H9 (cell line): ENCODE measurements around the gene FHL1. TPM values are rescaled to one million over a fixed set of nuclear protein-coding genes. Genes with fewer than 3 reads are reported as not detected.
"Not testable (repeated sequence)": the region's sequence is repeated elsewhere in the genome, so short reads cannot be mapped to it uniquely, and the experiment has no call there.

ENCODE experiments used
- DNase-seq: peaks from one replicate; pipeline ENCODE4 v3.0.0-alpha.2; 2017
- H2AFZ ChIP-seq: one replicate; pipeline ENCODE4 v1.6.1; 2013; ENCODE audit warnings: mild to moderate bottlenecking, low read length, control low read depth, moderate library complexity
- H2AK5ac ChIP-seq: 2 replicates; pipeline ENCODE4 v1.6.1; 2013; ENCODE audit warnings: low read length, control low read depth, mixed read lengths; ENCODE audit not compliant: insufficient read length
- H2BK120ac ChIP-seq: one replicate; pipeline ENCODE4 v1.6.1; 2013; ENCODE audit warnings: low read depth, mild to moderate bottlenecking, low read length, control low read depth, inconsistent platforms; ENCODE audit not compliant: poor library complexity, severe bottlenecking
- H2BK12ac ChIP-seq: 2 replicates; pipeline ENCODE4 v1.6.1; 2013; ENCODE audit warnings: low read length, control low read depth, mixed read lengths, low read depth; ENCODE audit not compliant: insufficient read length
- H2BK15ac ChIP-seq: 2 replicates; pipeline ENCODE4 v1.6.1; 2013; ENCODE audit warnings: low read depth, low read length, control low read depth
- H2BK20ac ChIP-seq: one replicate; pipeline ENCODE4 v1.6.1; 2013; ENCODE audit warnings: low read depth, mild to moderate bottlenecking, low read length, control low read depth, inconsistent platforms; ENCODE audit not compliant: poor library complexity, severe bottlenecking
- H2BK5ac ChIP-seq: 2 replicates; pipeline ENCODE4 v1.6.1; 2013; ENCODE audit warnings: low read length, control low read depth, mixed read lengths; ENCODE audit not compliant: insufficient read length
- H3K14ac ChIP-seq: 2 replicates; pipeline ENCODE4 v1.6.1; 2013; ENCODE audit warnings: low read length, control low read depth; ENCODE audit not compliant: insufficient read depth
- H3K18ac ChIP-seq: 2 replicates; pipeline ENCODE4 v1.6.1; 2013; ENCODE audit warnings: low read depth, mild to moderate bottlenecking, mixed read lengths, low read length, control low read depth; ENCODE audit not compliant: insufficient read length
- H3K23ac ChIP-seq: 2 replicates; pipeline ENCODE4 v1.6.1; 2013; ENCODE audit warnings: low read length, control low read depth, mixed read lengths, low read depth; ENCODE audit not compliant: insufficient read length
- H3K23me2 ChIP-seq: 2 replicates; pipeline ENCODE4 v1.6.1; 2013; ENCODE audit warnings: low read depth, mild to moderate bottlenecking, mixed read lengths, low read length, control low read depth; ENCODE audit not compliant: insufficient read length, poor library complexity, severe bottlenecking
- H3K27ac ChIP-seq: 2 replicates; pipeline ENCODE4 v1.5.1; 2013; ENCODE audit warnings: low read length, control low read depth, mixed read lengths, low read depth; ENCODE audit not compliant: insufficient read length
- H3K27me3 ChIP-seq: 2 replicates; pipeline ENCODE4 v1.6.1; 2013; ENCODE audit warnings: low read length, control low read depth, inconsistent platforms; ENCODE audit not compliant: insufficient read depth
- H3K4ac ChIP-seq: 2 replicates; pipeline ENCODE4 v1.6.1; 2013; ENCODE audit warnings: low read depth, mild to moderate bottlenecking, control low read depth, inconsistent platforms, low read length, moderate library complexity
- H3K4me1 ChIP-seq: 2 replicates; pipeline ENCODE4 v1.6.1; 2013; ENCODE audit warnings: low read length, control low read depth, inconsistent platforms; ENCODE audit not compliant: insufficient read depth
- H3K4me2 ChIP-seq: 2 replicates; pipeline ENCODE4 v1.6.1; 2013; ENCODE audit warnings: low read length, control low read depth, mixed read lengths; ENCODE audit not compliant: insufficient read length, insufficient read depth
- H3K56ac ChIP-seq: 2 replicates; pipeline ENCODE4 v1.6.1; 2013; ENCODE audit warnings: low read depth, mild to moderate bottlenecking, mixed read lengths, low read length, control low read depth; ENCODE audit not compliant: insufficient read length
- H3K79me1 ChIP-seq: 2 replicates; pipeline ENCODE4 v1.6.1; 2013; ENCODE audit warnings: low read depth, mild to moderate bottlenecking, moderate library complexity, low read length, control low read depth, inconsistent platforms; ENCODE audit not compliant: insufficient read depth, poor library complexity, severe bottlenecking
- H3K79me2 ChIP-seq: 2 replicates; pipeline ENCODE4 v1.6.1; 2013; ENCODE audit warnings: low read length, control low read depth, inconsistent platforms; ENCODE audit not compliant: insufficient read depth
- H3K9ac ChIP-seq: 2 replicates; pipeline ENCODE4 v1.6.1; 2013; ENCODE audit warnings: low read length, control low read depth, mixed read lengths; ENCODE audit not compliant: insufficient read length; ENCODE audit errors: extremely low read depth
- H3K9me3 ChIP-seq: one replicate; pipeline ENCODE4 v1.6.1; 2013; ENCODE audit warnings: low read depth, low read length, inconsistent platforms; ENCODE audit not compliant: control insufficient read depth
- H3T11ph ChIP-seq: one replicate; pipeline ENCODE4 v1.6.1; 2013; ENCODE audit warnings: mild to moderate bottlenecking, low read length, control low read depth, inconsistent platforms
- H4K20me1 ChIP-seq: one replicate; pipeline ENCODE4 v1.6.1; 2013; ENCODE audit not compliant: control insufficient read depth, insufficient read length, insufficient read depth
- H4K5ac ChIP-seq: 2 replicates; pipeline ENCODE4 v1.6.1; 2013; ENCODE audit warnings: low read depth, mild to moderate bottlenecking, mixed read lengths, low read length, control low read depth; ENCODE audit not compliant: insufficient read length
- H4K8ac ChIP-seq: replicated peaks from 2 replicates; pipeline ENCODE4 v1.6.1; 2013; ENCODE audit warnings: low read length, control low read depth, mixed read lengths, low read depth; ENCODE audit not compliant: insufficient read length
- H4K91ac ChIP-seq: 2 replicates; pipeline ENCODE4 v1.6.1; 2013; ENCODE audit warnings: low read depth, mild to moderate bottlenecking, moderate library complexity, mixed read lengths, low read length, control low read depth; ENCODE audit not compliant: insufficient read length
- H3K27ac Mint-ChIP-seq, 3 experiments: 2 replicates in 2 of 3; 3 replicates in 1 of 3; pipeline ENCODE4 v1.8.0; 2020 to 2021; ENCODE audit warnings: mixed read lengths in 3 of 3, mild to moderate bottlenecking in 1 of 3, moderate library complexity in 1 of 3
- H3K27me3 Mint-ChIP-seq: 2 replicates; pipeline ENCODE4 v1.8.0; 2021; ENCODE audit warnings: low read depth, mild to moderate bottlenecking, moderate library complexity, mixed read lengths
- H3K36me3 Mint-ChIP-seq, 3 experiments: 2 replicates in 2 of 3; 3 replicates in 1 of 3; pipeline ENCODE4 v1.8.0; 2020 to 2021; ENCODE audit warnings: low read depth in 3 of 3, mixed read lengths in 3 of 3; ENCODE audit not compliant: insufficient read depth in 1 of 3
- H3K4me1 Mint-ChIP-seq, 2 experiments: 2 replicates each; pipeline ENCODE4 v1.8.0; 2020; ENCODE audit warnings: mixed read lengths in 2 of 2
- H3K4me3 Mint-ChIP-seq, 2 experiments: 2 replicates in 1 of 2; 3 replicates in 1 of 2; pipeline ENCODE4 v1.8.0; 2020 to 2021; ENCODE audit warnings: mild to moderate bottlenecking in 2 of 2, mixed read lengths in 2 of 2, moderate library complexity in 1 of 2
- H3K9me3 Mint-ChIP-seq, 2 experiments: 2 replicates in 1 of 2; 3 replicates in 1 of 2; pipeline ENCODE4 v1.8.0; 2020; ENCODE audit warnings: mild to moderate bottlenecking in 2 of 2, mixed read lengths in 2 of 2, moderate library complexity in 1 of 2
- WGBS: extraction: QIAGEN DNeasy Blood & Tissue Kit; methylation state at CpG from one replicate; pipeline ENCODE4 v1.1.7; 2013; ENCODE audit warnings: missing lambda C conversion rate, low lambda C conversion rate, mixed read lengths; ENCODE audit not compliant: insufficient read length; ENCODE audit errors: extremely low coverage; 5-methylcytosine and 5-hydroxymethylcytosine counted together
- total RNA-seq: library from RNA; stranded (reverse); gene quantifications from 2 replicates; pipeline ENCODE4 v1.2.1, GENCODE V29; 2021
- TF ChIP-seq, protein P1 (sequence below): fragments of 200-600 bp; sonication (generic); conservative IDR thresholded peaks from 3 replicates; pipeline ENCODE4 v1.8.0; 2021; ENCODE audit warnings: antibody characterized with exemption, mild to moderate bottlenecking

FHL1 gene
- total RNA-seq, 1 experiment from 2014 or later, result 20.0 TPM

DNA sequence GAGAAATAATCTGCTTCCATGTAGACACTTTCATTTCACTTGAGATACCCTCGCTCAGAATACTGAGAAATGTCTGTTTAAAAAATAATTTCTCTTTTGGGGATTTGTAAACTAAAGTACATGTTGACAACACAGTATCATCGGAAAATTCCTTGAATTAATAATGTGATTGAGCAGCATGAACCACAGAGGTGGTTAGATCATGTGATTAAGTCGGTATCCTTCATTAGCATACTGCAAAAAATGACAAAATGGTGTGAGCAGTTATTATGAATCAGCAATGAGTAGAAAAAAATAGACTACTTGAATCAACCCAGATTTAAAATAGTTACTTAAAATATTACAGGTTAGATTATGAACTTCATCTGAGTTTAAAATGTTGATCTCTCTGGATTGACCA lies 89.7 kb downstream of the FHL1 start:
- Mint-ChIP-seq H3K4me3 (no peak overlapping the region), H3K4me1 (no peaks in the 10 kb centered on the region), H3K27me3 (no peaks in the 10 kb centered on the region), H3K36me3 (peaks cover 11 to 55% (median 41%) of the 10 kb centered on the region in 3 experiments; a peak in 6 of 7 replicates), H3K9me3 (peaks cover 32 to 45% of the 10 kb centered on the region in 2 experiments), H3K27ac (no peak overlapping the region)
- H3K14ac ChIP-seq, result no peak overlapping the region
- H3K79me1 ChIP-seq, result no peaks in the 10 kb centered on the region
- no peak for DNase-seq
- H3K56ac ChIP-seq, result no peak overlapping the region
- no peaks in the 10 kb centered on the region for H3K4me1 ChIP-seq
- no peak overlapping the region for H2AFZ ChIP-seq
- H3K23ac ChIP-seq, result no peak overlapping the region
- H4K5ac ChIP-seq, result no peak overlapping the region
- no peaks in the 10 kb centered on the region for H4K20me1 ChIP-seq
- TF ChIP-seq, protein P1, sequence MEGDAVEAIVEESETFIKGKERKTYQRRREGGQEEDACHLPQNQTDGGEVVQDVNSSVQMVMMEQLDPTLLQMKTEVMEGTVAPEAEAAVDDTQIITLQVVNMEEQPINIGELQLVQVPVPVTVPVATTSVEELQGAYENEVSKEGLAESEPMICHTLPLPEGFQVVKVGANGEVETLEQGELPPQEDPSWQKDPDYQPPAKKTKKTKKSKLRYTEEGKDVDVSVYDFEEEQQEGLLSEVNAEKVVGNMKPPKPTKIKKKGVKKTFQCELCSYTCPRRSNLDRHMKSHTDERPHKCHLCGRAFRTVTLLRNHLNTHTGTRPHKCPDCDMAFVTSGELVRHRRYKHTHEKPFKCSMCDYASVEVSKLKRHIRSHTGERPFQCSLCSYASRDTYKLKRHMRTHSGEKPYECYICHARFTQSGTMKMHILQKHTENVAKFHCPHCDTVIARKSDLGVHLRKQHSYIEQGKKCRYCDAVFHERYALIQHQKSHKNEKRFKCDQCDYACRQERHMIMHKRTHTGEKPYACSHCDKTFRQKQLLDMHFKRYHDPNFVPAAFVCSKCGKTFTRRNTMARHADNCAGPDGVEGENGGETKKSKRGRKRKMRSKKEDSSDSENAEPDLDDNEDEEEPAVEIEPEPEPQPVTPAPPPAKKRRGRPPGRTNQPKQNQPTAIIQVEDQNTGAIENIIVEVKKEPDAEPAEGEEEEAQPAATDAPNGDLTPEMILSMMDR, result no peak
- no peak overlapping the region for H2AK5ac ChIP-seq
- H3K23me2 ChIP-seq, result no peaks in the 10 kb centered on the region
- H4K91ac ChIP-seq, result no peak overlapping the region
- H3K79me2 ChIP-seq, result no peaks in the 10 kb centered on the region
- H2BK20ac ChIP-seq, result no peak overlapping the region
- no peak overlapping the region for H4K8ac ChIP-seq
- no peaks in the 10 kb centered on the region for H3K27me3 ChIP-seq
- no peak overlapping the region for H3K4ac ChIP-seq
- H2BK120ac ChIP-seq, result no peak overlapping the region
- H3K27ac ChIP-seq, result no peak overlapping the region
- WGBS, result no CpG with 5 or more reads among the region's 3 CpGs
- no peak overlapping the region for H3K18ac ChIP-seq
- H2BK15ac ChIP-seq, result no peak overlapping the region
- H2BK12ac ChIP-seq, result no peak overlapping the region
- no peak overlapping the region for H2BK5ac ChIP-seq
- no peak overlapping the region for H3K9ac ChIP-seq
- H3K4me2 ChIP-seq, result no peak overlapping the region
- peaks cover 12% of the 10 kb centered on the region for H3K9me3 ChIP-seq
- H3T11ph ChIP-seq, result no peak overlapping the region

- no CpG with 5 or more reads among the region's 4 CpGs for WGBS
- H3K23ac ChIP-seq, H4K20me1 ChIP-seq, H3K4me2 ChIP-seq, H3K4me1 ChIP-seq, H3K18ac ChIP-seq, H2BK15ac ChIP-seq, DNase-seq, H2AK5ac ChIP-seq, H3K4ac ChIP-seq, H3T11ph ChIP-seq, H3K9ac ChIP-seq, H3K79me1 ChIP-seq, H2BK5ac ChIP-seq, H3K14ac ChIP-seq, H2BK12ac ChIP-seq, H4K91ac ChIP-seq, H4K8ac ChIP-seq, H3K4me1 Mint-ChIP-seq, H2BK20ac ChIP-seq, H3K23me2 ChIP-seq, H3K27ac Mint-ChIP-seq, H3K27ac ChIP-seq, H3K4me3 Mint-ChIP-seq, H2BK120ac ChIP-seq, H3K56ac ChIP-seq, H3K27me3 ChIP-seq, H3K27me3 Mint-ChIP-seq, H4K5ac ChIP-seq, H2AFZ ChIP-seq, H3K79me2 ChIP-seq: not testable (repeated sequence)
- H3K36me3 Mint-ChIP-seq, result peaks cover 15 to 60% (median 43%) of the 10 kb centered on the region in 3 experiments; a peak in 6 of 7 replicates
- peaks cover 12% of the 10 kb centered on the region for H3K9me3 ChIP-seq
- H3K9me3 Mint-ChIP-seq, result peaks cover 38 to 47% of the 10 kb centered on the region in 2 experiments
These were observed 90.5 kb downstream of the FHL1 start for GRCh38 chrX:136237849-136238248.
